ENCODE data around the gene FAM107B. TPM values are rescaled to one million over a fixed set of nuclear protein-coding genes. Genes with fewer than 3 reads are reported as not detected.
"Not testable (repeated sequence)": the region's sequence is repeated elsewhere in the genome, so short reads cannot be mapped to it uniquely, and the experiment has no call there.

FAM107B gene
- total RNA-seq, 1 donor from 2014 or later = 86.2 TPM

- Histone ChIP-seq H3K4me1 (no peaks in the 10 kb centered on the region), H3K36me3 (no peaks in the 10 kb centered on the region), H3K9me3 (no peaks in the 10 kb centered on the region), H3K4me3 (no peak overlapping the region), H3K27ac (no peak overlapping the region), H3K27me3 (no peaks in the 10 kb centered on the region)
- no peak for TF ChIP-seq CTCF (IDR thresholded peaks at IDR 0.05)
- no peak for ATAC-seq
- DNase-seq = no peak
- intact Hi-C loops (cut with DNase I) = no loop called here
These were observed 61.7 kb downstream of the FAM107B start for GRCh38 chr10:14712991-14713424.

GRCh38 chr10:14709344-14709743 is 65.4 kb downstream of the FAM107B start:
- H3K4me3 ChIP-seq; H3K36me3 ChIP-seq; H3K9me3 ChIP-seq; intact Hi-C loops (cut with DNase I); H3K27me3 ChIP-seq; ATAC-seq; DNase-seq; H3K4me1 ChIP-seq; H3K27ac ChIP-seq: not testable (repeated sequence)

GRCh38 chr10:14707481-14707880 is 67.2 kb downstream of the FAM107B start:
- TF ChIP-seq CTCF (IDR thresholded peaks at IDR 0.05) = no peak
- no peaks in the 10 kb centered on the region for H3K9me3 ChIP-seq
- ATAC-seq (no peak), DNase-seq (no peak)
- no peak overlapping the region for H3K27ac ChIP-seq
- intact Hi-C loops (cut with DNase I) = no loop called here
- no peak overlapping the region for H3K4me3 ChIP-seq
- no peaks in the 10 kb centered on the region for H3K27me3 ChIP-seq
- no peaks in the 10 kb centered on the region for H3K36me3 ChIP-seq
- H3K4me1 ChIP-seq = no peaks in the 10 kb centered on the region

GRCh38 chr10:14705548-14706230 is 69.0 kb downstream of the FAM107B start:
- DNase-seq (no peak), ATAC-seq (peak; percentile 49)
- H3K36me3 ChIP-seq = no peaks in the 10 kb centered on the region
- H3K27ac ChIP-seq = no peak overlapping the region
- intact Hi-C loops (cut with DNase I) = no loop called here
- H3K4me3 ChIP-seq = no peak overlapping the region
- no peak for TF ChIP-seq CTCF (IDR thresholded peaks at IDR 0.05)
- H3K9me3 ChIP-seq = no peaks in the 10 kb centered on the region
- H3K4me1 ChIP-seq = no peaks in the 10 kb centered on the region
- H3K27me3 ChIP-seq = no peaks in the 10 kb centered on the region

- DNase-seq (no peak), ATAC-seq (no peak)
- H3K36me3 ChIP-seq = no peaks in the 10 kb centered on the region
- intact Hi-C loops (cut with DNase I) = no loop called here
- no peaks in the 10 kb centered on the region for H3K4me1 ChIP-seq
- no peak for TF ChIP-seq CTCF (IDR thresholded peaks at IDR 0.05)
- H3K27me3 ChIP-seq = no peaks in the 10 kb centered on the region
- no peaks in the 10 kb centered on the region for H3K9me3 ChIP-seq
- no peak overlapping the region for H3K27ac ChIP-seq
- no peak overlapping the region for H3K4me3 ChIP-seq
These were observed 71.1 kb downstream of the FAM107B start for GRCh38 chr10:14703631-14704001.

GRCh38 chr10:14701466-14701865 is 73.2 kb downstream of the FAM107B start:
- Histone ChIP-seq H3K27ac (no peak overlapping the region), H3K4me3 (no peak overlapping the region), H3K9me3 (no peaks in the 10 kb centered on the region), H3K4me1 (no peaks in the 10 kb centered on the region), H3K27me3 (no peaks in the 10 kb centered on the region), H3K36me3 (no peaks in the 10 kb centered on the region)
- DNase-seq (no peak), ATAC-seq (no peak)
- intact Hi-C loops (cut with DNase I) = no loop called here
- TF ChIP-seq CTCF (IDR thresholded peaks at IDR 0.05) = no peak
